Loucy (cell line): ENCODE data around the gene CCDC57.
"Not testable (repeated sequence)": the region's sequence is repeated elsewhere in the genome, so short reads cannot be mapped to it uniquely, and the experiment has no call there.

Experiments
- H2AFZ ChIP-seq: fragments of 200-600 bp; sonication (generic); 2 replicates; pipeline ENCODE4 v1.6.0; 2016; ENCODE audit warnings: antibody characterized with exemption, mild to moderate bottlenecking, low read length, moderate library complexity
- H3F3A ChIP-seq: fragments of 200-600 bp; 2 replicates; pipeline ENCODE4 v1.6.0; 2016; ENCODE audit warnings: antibody characterized with exemption, low read depth, mild to moderate bottlenecking
- H3K27me3 ChIP-seq: fragments of 200-600 bp; sonication (generic); 2 replicates; pipeline ENCODE4 v1.6.1; 2014; ENCODE audit warnings: low read length, mild to moderate bottlenecking; ENCODE audit not compliant: insufficient read depth, poor library complexity, severe bottlenecking
- H3K36me3 ChIP-seq: fragments of 200-600 bp; sonication (generic); 2 replicates; pipeline ENCODE4 v1.6.1; 2016; ENCODE audit warnings: low read length; ENCODE audit not compliant: insufficient read depth
- H3K4me1 ChIP-seq: fragments of 200-600 bp; sonication (generic); 2 replicates; pipeline ENCODE4 v1.5.1; 2014; ENCODE audit warnings: low read length, mild to moderate bottlenecking; ENCODE audit not compliant: insufficient read depth, poor library complexity, severe bottlenecking
- H3K4me2 ChIP-seq: fragments of 200-600 bp; sonication (generic); 2 replicates; pipeline ENCODE4 v1.6.0; 2014; ENCODE audit warnings: antibody characterized with exemption, low read length, low read depth, mild to moderate bottlenecking; ENCODE audit not compliant: poor library complexity, severe bottlenecking
- H3K4me3 ChIP-seq: fragments of 200-600 bp; sonication (generic); 2 replicates; pipeline ENCODE4 v1.5.1; 2014; ENCODE audit warnings: low read length, mild to moderate bottlenecking, mixed read lengths; ENCODE audit not compliant: poor library complexity, severe bottlenecking
- H3K79me2 ChIP-seq: fragments of 200-600 bp; sonication (generic); 2 replicates; pipeline ENCODE4 v1.6.1; 2014; ENCODE audit warnings: low read length; ENCODE audit not compliant: insufficient read depth
- H3K9ac ChIP-seq: fragments of 200-600 bp; sonication (generic); 2 replicates; pipeline ENCODE4 v1.6.0; 2014; ENCODE audit warnings: mild to moderate bottlenecking, low read depth, low read length, moderate library complexity; ENCODE audit not compliant: poor library complexity, severe bottlenecking
- H3K9me2 ChIP-seq: fragments of 200-600 bp; sonication (generic); replicated peaks from 2 replicates; pipeline ENCODE4 v1.6.1; 2016; ENCODE audit warnings: low read depth, low read length, mixed read lengths
- H3K9me3 ChIP-seq: fragments of 200-600 bp; sonication (generic); 2 replicates; pipeline ENCODE4 v1.6.1; 2014; ENCODE audit warnings: mild to moderate bottlenecking, antibody characterized with exemption, low read length, low read depth; ENCODE audit not compliant: insufficient read depth
- H4K20me1 ChIP-seq: fragments of 200-600 bp; sonication (generic); 2 replicates; pipeline ENCODE4 v1.6.0; 2014; ENCODE audit warnings: antibody characterized with exemption, low read length, mild to moderate bottlenecking; ENCODE audit not compliant: insufficient read depth, poor library complexity, severe bottlenecking
- EZH2phosphoT487 ChIP-seq: fragments of 200-600 bp; IDR thresholded peaks from 2 replicates; pipeline ENCODE4 v1.6.1; 2018; ENCODE audit warnings: antibody characterized with exemption, mild to moderate bottlenecking, moderate library complexity, borderline replicate concordance
- TF ChIP-seq, protein P1 (sequence below): fragments of 200-600 bp; sonication (generic); conservative IDR thresholded peaks from 2 replicates; pipeline ENCODE4 v1.5.1; 2014; ENCODE audit warnings: mild to moderate bottlenecking, antibody characterized with exemption, low read length

CCDC57 gene

DNA sequence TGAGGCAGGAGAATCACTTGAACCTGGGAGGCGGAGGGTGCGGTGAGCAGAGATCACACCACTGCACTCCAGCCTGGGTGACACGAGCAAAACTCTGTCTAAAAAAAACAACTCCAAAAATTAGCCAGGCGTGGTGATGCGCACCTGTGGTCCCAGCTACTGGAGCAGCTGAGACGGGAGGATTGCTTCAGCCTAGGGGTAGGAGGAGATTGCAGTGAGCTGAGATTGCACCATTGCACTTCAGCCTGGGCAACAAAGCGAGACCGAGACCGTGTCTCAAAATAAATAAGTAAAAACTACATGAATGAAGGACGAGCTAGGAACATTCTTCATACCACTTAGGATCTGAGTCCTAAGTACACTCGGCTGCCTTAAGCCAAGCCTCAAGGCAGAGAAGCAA, 35.4 kb downstream of the CCDC57 start:
- Histone ChIP-seq H3F3A (no peaks in the 10 kb centered on the region), H4K20me1 (no peaks in the 10 kb centered on the region), H3K4me1 (no peaks in the 10 kb centered on the region), H3K4me3 (no peak overlapping the region), H2AFZ (no peak overlapping the region), H3K9me2 (no peaks in the 10 kb centered on the region), H3K36me3 (peaks cover 53% of the 10 kb centered on the region; the same call in 1 of the 2 replicates), H3K4me2 (no peak overlapping the region), H3K9me3 (no peaks in the 10 kb centered on the region), H3K79me2 (no peaks in the 10 kb centered on the region), H3K9ac (no peak overlapping the region), H3K27me3 (no peaks in the 10 kb centered on the region)
- TF ChIP-seq, protein P1, sequence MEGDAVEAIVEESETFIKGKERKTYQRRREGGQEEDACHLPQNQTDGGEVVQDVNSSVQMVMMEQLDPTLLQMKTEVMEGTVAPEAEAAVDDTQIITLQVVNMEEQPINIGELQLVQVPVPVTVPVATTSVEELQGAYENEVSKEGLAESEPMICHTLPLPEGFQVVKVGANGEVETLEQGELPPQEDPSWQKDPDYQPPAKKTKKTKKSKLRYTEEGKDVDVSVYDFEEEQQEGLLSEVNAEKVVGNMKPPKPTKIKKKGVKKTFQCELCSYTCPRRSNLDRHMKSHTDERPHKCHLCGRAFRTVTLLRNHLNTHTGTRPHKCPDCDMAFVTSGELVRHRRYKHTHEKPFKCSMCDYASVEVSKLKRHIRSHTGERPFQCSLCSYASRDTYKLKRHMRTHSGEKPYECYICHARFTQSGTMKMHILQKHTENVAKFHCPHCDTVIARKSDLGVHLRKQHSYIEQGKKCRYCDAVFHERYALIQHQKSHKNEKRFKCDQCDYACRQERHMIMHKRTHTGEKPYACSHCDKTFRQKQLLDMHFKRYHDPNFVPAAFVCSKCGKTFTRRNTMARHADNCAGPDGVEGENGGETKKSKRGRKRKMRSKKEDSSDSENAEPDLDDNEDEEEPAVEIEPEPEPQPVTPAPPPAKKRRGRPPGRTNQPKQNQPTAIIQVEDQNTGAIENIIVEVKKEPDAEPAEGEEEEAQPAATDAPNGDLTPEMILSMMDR: no peak
- TF ChIP-seq EZH2phosphoT487: no peak

- Histone ChIP-seq H3K4me1 (no peaks in the 10 kb centered on the region), H3K4me3 (no peak overlapping the region), H3K9ac (no peak overlapping the region), H3K4me2 (no peak overlapping the region), H3F3A (no peaks in the 10 kb centered on the region), H3K27me3 (no peaks in the 10 kb centered on the region), H3K79me2 (no peaks in the 10 kb centered on the region), H3K9me2 (no peaks in the 10 kb centered on the region), H3K9me3 (no peaks in the 10 kb centered on the region), H2AFZ (no peak overlapping the region), H3K36me3 (peaks cover 65% of the 10 kb centered on the region; the same call in 1 of the 2 replicates), H4K20me1 (no peaks in the 10 kb centered on the region)
- TF ChIP-seq EZH2phosphoT487: no peak
- TF ChIP-seq, protein P1: no peak
These were observed 36.7 kb downstream of the CCDC57 start for GRCh38 chr17:82175951-82176350.

GRCh38 chr17:82175201-82175600, 37.4 kb downstream of the CCDC57 start:
- H3K4me3 ChIP-seq: no peak overlapping the region
- no peaks in the 10 kb centered on the region for H3K79me2 ChIP-seq
- H3F3A ChIP-seq: no peaks in the 10 kb centered on the region
- no peak for TF ChIP-seq EZH2phosphoT487
- TF ChIP-seq, protein P1: no peak
- no peaks in the 10 kb centered on the region for H3K9me2 ChIP-seq
- peaks cover 68% of the 10 kb centered on the region; the same call in 1 of the 2 replicates for H3K36me3 ChIP-seq
- H3K9me3 ChIP-seq: no peaks in the 10 kb centered on the region
- no peak overlapping the region for H2AFZ ChIP-seq
- H3K9ac ChIP-seq: no peak overlapping the region
- no peaks in the 10 kb centered on the region for H3K4me1 ChIP-seq
- H4K20me1 ChIP-seq: no peaks in the 10 kb centered on the region
- H3K27me3 ChIP-seq: no peaks in the 10 kb centered on the region
- H3K4me2 ChIP-seq: no peak overlapping the region

DNA sequence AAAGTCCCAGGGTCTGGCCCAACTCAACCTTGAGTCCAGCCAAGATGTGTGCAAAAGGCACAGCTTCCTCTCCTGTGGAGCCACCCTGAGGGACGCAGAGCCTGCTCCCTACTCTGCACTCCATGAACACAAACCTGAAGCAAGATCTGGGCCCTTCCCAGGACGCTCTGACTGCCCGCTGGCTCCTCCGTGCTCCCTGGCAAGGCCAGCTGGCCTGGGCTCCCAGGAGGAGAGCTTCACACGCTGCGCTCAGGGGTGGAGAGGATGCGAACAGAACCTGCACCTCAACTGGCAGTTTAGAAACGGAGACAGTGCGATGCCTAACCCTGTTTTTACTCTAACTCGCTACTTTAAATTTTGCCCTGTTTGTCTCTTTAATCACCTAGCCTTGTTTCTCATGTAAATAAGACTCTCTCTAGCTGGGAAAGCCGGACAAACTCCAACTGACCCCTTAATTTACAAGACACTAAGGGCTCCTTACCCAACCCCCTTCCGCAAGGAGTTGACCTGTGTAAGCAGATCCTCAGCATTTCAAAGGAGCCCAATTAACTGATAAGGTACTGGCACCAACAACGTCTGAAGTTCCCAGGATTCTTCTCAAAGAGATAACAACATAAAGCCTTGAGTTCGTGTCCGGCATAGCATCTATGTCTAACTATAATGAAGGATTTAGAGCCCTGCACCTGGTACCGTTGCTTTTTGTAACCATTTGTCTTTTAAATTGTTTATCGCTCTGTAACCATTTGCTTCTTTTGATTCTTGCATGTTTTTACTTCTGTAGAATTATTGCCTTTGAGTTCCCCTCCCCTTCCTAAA, 38.4 kb downstream of the CCDC57 start:
- peaks cover 77% of the 10 kb centered on the region; the same call in 1 of the 2 replicates for H3K36me3 ChIP-seq
- not testable (repeated sequence) for H3K9me2 ChIP-seq, H3K9ac ChIP-seq, H3K4me3 ChIP-seq, H4K20me1 ChIP-seq, H3K9me3 ChIP-seq, H2AFZ ChIP-seq, H3K4me2 ChIP-seq, H3K79me2 ChIP-seq, H3K4me1 ChIP-seq, H3F3A ChIP-seq, H3K27me3 ChIP-seq
